ENCODE data around the gene NEK1. TPM values are rescaled to one million over a fixed set of nuclear protein-coding genes. Genes with fewer than 3 reads are reported as not detected.

Gene NEK1
- total RNA-seq, 1 experiment from 2014 or later: 18.6 TPM

DNA sequence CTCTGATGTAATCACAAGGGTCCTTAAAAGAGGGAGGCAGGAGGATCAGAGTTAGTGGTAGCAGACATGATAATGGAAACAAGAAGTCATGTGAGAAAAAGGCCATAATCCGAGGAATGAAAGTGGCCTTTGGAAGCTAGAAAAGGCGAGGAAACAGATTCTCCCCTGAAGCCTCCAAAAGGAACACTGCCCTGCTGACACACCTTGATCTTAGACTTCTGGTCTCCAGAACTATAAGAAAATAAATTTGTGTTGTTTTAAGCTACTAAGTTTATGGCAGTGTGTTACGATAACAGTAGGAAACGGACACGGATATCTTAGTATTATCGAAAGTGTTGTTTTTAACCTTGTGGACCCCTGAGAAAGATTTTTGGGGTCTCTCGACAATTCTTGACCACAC lies 32.4 kb upstream of the NEK1 start:
- Histone ChIP-seq H4K20me1 (ENCODE audit: insufficient read depth) (no peaks in the 10 kb centered on the region), H3K27ac (no peak overlapping the region), H3F3A (ENCODE audit: insufficient read depth, low read depth) (no peaks in the 10 kb centered on the region), H3K4me3 (no peak overlapping the region), H3K4me1 (replicated peaks; ENCODE audit: insufficient read depth) (no peaks in the 10 kb centered on the region), H2AFZ (no peak overlapping the region), H3K79me2 (ENCODE audit: low read depth) (no peaks in the 10 kb centered on the region), H3K9me3 (ENCODE audit: insufficient read depth, low read depth) (no peaks in the 10 kb centered on the region), H3K9me2 (ENCODE audit: insufficient read depth) (no peaks in the 10 kb centered on the region), H3K4me2 (no peak overlapping the region), H3K36me3 (ENCODE audit: low read depth) (no peaks in the 10 kb centered on the region), H3K27me3 (ENCODE audit: insufficient read depth, low read depth) (no peaks in the 10 kb centered on the region)
- CTCF ChIA-PET: no interaction called here
- no peak for DNase-seq
- intact Hi-C loops (cut with micrococcal nuclease; ENCODE audit: unreplicated experiment): no loop called here
- no TSS peak for BruUV-seq (replicated peaks)
- TF ChIP-seq, protein P1, sequence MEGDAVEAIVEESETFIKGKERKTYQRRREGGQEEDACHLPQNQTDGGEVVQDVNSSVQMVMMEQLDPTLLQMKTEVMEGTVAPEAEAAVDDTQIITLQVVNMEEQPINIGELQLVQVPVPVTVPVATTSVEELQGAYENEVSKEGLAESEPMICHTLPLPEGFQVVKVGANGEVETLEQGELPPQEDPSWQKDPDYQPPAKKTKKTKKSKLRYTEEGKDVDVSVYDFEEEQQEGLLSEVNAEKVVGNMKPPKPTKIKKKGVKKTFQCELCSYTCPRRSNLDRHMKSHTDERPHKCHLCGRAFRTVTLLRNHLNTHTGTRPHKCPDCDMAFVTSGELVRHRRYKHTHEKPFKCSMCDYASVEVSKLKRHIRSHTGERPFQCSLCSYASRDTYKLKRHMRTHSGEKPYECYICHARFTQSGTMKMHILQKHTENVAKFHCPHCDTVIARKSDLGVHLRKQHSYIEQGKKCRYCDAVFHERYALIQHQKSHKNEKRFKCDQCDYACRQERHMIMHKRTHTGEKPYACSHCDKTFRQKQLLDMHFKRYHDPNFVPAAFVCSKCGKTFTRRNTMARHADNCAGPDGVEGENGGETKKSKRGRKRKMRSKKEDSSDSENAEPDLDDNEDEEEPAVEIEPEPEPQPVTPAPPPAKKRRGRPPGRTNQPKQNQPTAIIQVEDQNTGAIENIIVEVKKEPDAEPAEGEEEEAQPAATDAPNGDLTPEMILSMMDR (conservative IDR thresholded peaks at IDR 0.05): no peak
- no peak for TF ChIP-seq EZH2 (IDR thresholded peaks at IDR 0.05; ENCODE audit: low read depth)
- POLR2A ChIA-PET (ENCODE audit: unreplicated experiment): no interaction called here

DNA sequence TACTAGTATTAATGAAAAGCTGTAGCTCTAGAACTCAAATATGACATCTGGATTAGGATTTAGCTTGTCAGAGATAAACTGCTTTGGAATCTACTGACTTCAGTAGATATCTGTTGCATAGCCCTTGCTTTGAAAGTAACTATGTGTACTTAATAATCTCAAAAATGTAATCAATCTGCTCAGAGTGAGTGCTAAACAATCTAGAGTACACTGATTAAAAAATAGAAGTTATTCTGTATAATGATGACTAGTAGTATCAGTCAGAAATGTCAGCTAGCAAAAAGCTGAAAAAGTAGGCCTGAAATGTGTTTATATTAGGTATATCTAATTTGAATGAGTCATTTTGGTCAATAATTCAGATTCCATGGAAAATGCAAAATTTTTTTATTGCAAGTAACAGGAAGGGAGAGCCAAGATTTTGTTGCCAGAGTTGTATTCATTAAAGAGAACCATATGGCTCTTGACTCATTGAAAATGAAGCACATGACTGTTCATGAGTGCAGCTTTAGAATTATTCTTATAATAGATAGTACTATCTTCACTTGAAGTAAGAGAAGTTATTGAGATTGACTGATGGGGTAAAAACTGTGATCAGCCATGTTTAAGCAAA lies 28.0 kb upstream of the NEK1 start:
- intact Hi-C loops (cut with micrococcal nuclease; ENCODE audit: unreplicated experiment): no loop called here

DNA sequence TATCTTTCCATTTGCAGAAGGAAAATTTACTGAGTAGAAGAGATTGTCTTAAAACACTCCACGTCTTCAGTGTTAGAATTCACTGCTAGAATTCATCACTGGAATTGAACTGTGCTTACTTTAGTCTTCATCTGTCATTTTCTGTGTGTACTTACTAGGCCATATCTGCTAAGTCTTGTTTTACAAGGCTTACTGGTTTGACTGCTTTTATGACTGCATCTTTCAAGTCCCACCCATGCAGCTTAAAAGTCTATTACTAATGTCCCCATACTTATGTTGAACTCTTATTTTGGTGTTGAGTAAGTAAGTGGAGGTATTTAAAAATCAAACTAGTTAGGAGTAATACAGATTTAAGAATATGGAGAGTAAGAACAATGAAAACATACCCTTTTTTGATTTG lies 22.6 kb upstream of the NEK1 start:
- no peaks in the 10 kb centered on the region for H3K27me3 ChIP-seq (ENCODE audit: insufficient read depth, low read depth)
- DNase-seq: peak in 1 of 2 experiments; percentile 92
- H3K4me1 ChIP-seq (replicated peaks; ENCODE audit: insufficient read depth): peaks cover 25% of the 10 kb centered on the region
- ChIA-PET POLR2A (ENCODE audit: unreplicated experiment) (no interaction called here), CTCF (no interaction called here)
- H3K9me3 ChIP-seq (ENCODE audit: insufficient read depth, low read depth): no peaks in the 10 kb centered on the region
- H3K36me3 ChIP-seq (ENCODE audit: low read depth): peaks cover 7% of the 10 kb centered on the region; the same call in 1 of the 2 replicates
- TF ChIP-seq, protein P1 (conservative IDR thresholded peaks at IDR 0.05): no peak
- TF ChIP-seq EZH2 (IDR thresholded peaks at IDR 0.05; ENCODE audit: low read depth): no peak
- peak overlapping the region; percentile 54 for H3K27ac ChIP-seq
- no peak overlapping the region; the same call in 1 of the 2 replicates for H3K4me3 ChIP-seq
- H4K20me1 ChIP-seq (ENCODE audit: insufficient read depth): no peaks in the 10 kb centered on the region
- peak overlapping the region; percentile 56 for H3K4me2 ChIP-seq
- no peak overlapping the region for H2AFZ ChIP-seq
- intact Hi-C loops (cut with micrococcal nuclease; ENCODE audit: unreplicated experiment): loop anchor here (1.0 kb wide), 1 partner anchor 25 kb away; no protein-coding TSS in a partner anchor
- H3K9me2 ChIP-seq (ENCODE audit: insufficient read depth): no peaks in the 10 kb centered on the region
- peaks cover 8% of the 10 kb centered on the region for H3F3A ChIP-seq (ENCODE audit: insufficient read depth, low read depth)
- H3K79me2 ChIP-seq (ENCODE audit: low read depth): peaks cover 38% of the 10 kb centered on the region
- BruUV-seq (replicated peaks): no TSS peak

More for the DNA sequence above, 28.0 kb upstream of the NEK1 start:
- no peaks in the 10 kb centered on the region for H3K27me3 ChIP-seq (ENCODE audit: insufficient read depth, low read depth)
- no peak overlapping the region for H2AFZ ChIP-seq
- H3K9me2 ChIP-seq (ENCODE audit: insufficient read depth): no peaks in the 10 kb centered on the region
- peaks cover 4% of the 10 kb centered on the region; the same call in 1 of the 2 replicates for H3K79me2 ChIP-seq (ENCODE audit: low read depth)
- no peak for DNase-seq
- BruUV-seq (replicated peaks): no TSS peak
- no peak overlapping the region for H3K4me3 ChIP-seq
- H3F3A ChIP-seq (ENCODE audit: insufficient read depth, low read depth): no peaks in the 10 kb centered on the region
- H3K4me2 ChIP-seq: no peak overlapping the region
- peaks cover 3% of the 10 kb centered on the region for H3K4me1 ChIP-seq (replicated peaks; ENCODE audit: insufficient read depth)
- CTCF ChIA-PET: no interaction called here
- no peaks in the 10 kb centered on the region for H4K20me1 ChIP-seq (ENCODE audit: insufficient read depth)
- peaks cover 7% of the 10 kb centered on the region; the same call in 1 of the 2 replicates for H3K36me3 ChIP-seq (ENCODE audit: low read depth)
- POLR2A ChIA-PET (ENCODE audit: unreplicated experiment): no interaction called here
- H3K9me3 ChIP-seq (ENCODE audit: insufficient read depth, low read depth): no peaks in the 10 kb centered on the region
- TF ChIP-seq, protein P1 (conservative IDR thresholded peaks at IDR 0.05): no peak
- no peak for TF ChIP-seq EZH2 (IDR thresholded peaks at IDR 0.05; ENCODE audit: low read depth)
- no peak overlapping the region for H3K27ac ChIP-seq

Data from PC-9 (cell line).